PC-9 (cell line): ENCODE measurements around the gene PLAC1.

ENCODE experiments used
- CTCF ChIP-seq: fragments of 200-600 bp; sonication (generic); conservative IDR thresholded peaks from 2 replicates; pipeline ENCODE4 v1.6.1; 2017; ENCODE audit warnings: mixed run types, antibody characterized with exemption, mild to moderate bottlenecking, moderate library complexity
- EZH2 ChIP-seq: fragments of 200-600 bp; sonication (generic); IDR thresholded peaks from 2 replicates; pipeline ENCODE4 v1.8.0; 2017; ENCODE audit warnings: antibody characterized with exemption, low read depth

DNA sequence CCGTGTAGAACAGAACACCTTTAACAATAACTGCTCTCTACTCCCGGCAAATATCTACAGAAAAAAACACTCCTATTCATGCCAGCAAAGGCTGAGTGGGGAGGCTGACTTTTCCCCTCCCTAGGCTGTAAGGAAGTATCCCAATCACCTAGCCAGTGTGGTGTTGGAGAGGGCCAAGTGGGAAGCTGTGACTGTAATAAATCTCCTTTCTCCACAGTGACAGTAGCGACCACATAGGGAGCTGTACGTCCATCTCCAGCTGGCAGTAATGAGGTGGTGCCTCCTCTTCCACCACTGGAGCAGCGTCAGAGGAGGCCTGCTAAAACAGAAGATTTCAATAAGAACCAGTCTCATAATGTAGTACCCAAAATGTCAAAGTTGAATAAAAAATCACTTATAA is 47.9 kb upstream of the PLAC1 start:
- no peak for TF ChIP-seq CTCF
- TF ChIP-seq EZH2 = no peak
